MM.1S (cell line): Measurements from ENCODE around the gene LYL1.

ENCODE experiments used
- EZH2 ChIP-seq: fragments of 300-600 bp; sonication (generic); optimal IDR thresholded peaks from 2 replicates; pipeline ENCODE3; 2017; ENCODE audit warnings: low read depth, mild to moderate bottlenecking, antibody characterized with exemption, low read length, mixed read lengths
- EZH2phosphoT487 ChIP-seq: fragments of 300-600 bp; sonication (generic); IDR thresholded peaks from 2 replicates; pipeline ENCODE4 v1.6.1; 2018; ENCODE audit warnings: antibody characterized with exemption, low read length
- TF ChIP-seq, protein P1 (sequence below): fragments of 300-600 bp; sonication (generic); IDR thresholded peaks from 2 replicates; pipeline ENCODE4 v1.5.1; 2016; ENCODE audit warnings: antibody characterized with exemption, low read length, mixed read lengths

DNA sequence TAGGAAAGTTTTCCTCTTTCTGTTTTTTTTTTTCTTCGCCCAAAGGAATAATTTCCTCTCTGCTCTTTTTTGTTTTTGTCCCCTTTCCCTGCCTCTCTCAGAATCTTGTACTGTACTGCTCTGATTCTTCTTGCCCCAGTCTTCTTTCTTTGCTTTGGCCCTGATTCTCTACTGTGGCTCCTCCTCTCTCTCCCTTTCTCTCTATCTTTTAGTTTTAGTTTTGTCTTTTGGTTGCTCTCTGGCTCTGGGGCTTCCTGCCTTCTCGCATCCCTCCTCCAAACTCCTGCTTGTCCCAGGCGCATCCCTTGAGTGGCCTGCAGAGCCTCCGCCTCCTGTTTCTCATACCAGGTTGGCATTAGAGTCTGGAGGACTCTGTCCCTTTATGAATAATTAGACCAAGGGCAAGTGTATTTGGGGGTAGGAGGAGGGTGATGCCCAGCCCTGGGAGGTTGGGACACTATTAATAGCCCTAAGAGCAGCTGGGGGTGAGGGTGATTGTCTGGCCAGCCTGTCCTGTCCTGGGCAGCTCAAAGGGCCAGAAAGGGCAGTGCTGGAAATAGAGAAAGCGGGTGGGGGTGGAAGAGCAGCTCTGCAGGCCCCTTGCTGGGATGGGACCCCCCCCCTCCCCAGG lies 39.1 kb downstream of the LYL1 start:
- TF ChIP-seq, protein P1, sequence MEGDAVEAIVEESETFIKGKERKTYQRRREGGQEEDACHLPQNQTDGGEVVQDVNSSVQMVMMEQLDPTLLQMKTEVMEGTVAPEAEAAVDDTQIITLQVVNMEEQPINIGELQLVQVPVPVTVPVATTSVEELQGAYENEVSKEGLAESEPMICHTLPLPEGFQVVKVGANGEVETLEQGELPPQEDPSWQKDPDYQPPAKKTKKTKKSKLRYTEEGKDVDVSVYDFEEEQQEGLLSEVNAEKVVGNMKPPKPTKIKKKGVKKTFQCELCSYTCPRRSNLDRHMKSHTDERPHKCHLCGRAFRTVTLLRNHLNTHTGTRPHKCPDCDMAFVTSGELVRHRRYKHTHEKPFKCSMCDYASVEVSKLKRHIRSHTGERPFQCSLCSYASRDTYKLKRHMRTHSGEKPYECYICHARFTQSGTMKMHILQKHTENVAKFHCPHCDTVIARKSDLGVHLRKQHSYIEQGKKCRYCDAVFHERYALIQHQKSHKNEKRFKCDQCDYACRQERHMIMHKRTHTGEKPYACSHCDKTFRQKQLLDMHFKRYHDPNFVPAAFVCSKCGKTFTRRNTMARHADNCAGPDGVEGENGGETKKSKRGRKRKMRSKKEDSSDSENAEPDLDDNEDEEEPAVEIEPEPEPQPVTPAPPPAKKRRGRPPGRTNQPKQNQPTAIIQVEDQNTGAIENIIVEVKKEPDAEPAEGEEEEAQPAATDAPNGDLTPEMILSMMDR: no peak
- TF ChIP-seq EZH2 (no peak), EZH2phosphoT487 (no peak)
